Stimulated activated naive CD8-positive, alpha-beta T cell treated with anti-CD3 and anti-CD28 coated beads, Interleukin-15, Interleukin-2, amounts not matched to agents 100 U/mL and 50 U/mL, for 24 hours (primary cell): Measurements from ENCODE around the gene SRRM4.

ENCODE experiments used
- ATAC-seq: fragments of 150-1000 bp; cut with Tn5 transposase; one replicate; pipeline ENCODE4 v1.10.0; 2021
- DNase-seq: peaks from one replicate; pipeline ENCODE4 v3.0.0; 2021

Gene SRRM4

GRCh38 chr12:119169150-119169549 is 187.8 kb downstream of the SRRM4 start:
- no peak for DNase-seq
- ATAC-seq, result no peak

GRCh38 chr12:119171291-119171690 is 189.9 kb downstream of the SRRM4 start:
- DNase-seq, result no peak
- ATAC-seq, result no peak

- ATAC-seq, result no peak
- DNase-seq, result no peak
Observed at GRCh38 chr12:119171691-119172425, 190.5 kb downstream of the SRRM4 start.

- no peak for ATAC-seq
- DNase-seq, result no peak
Observed at GRCh38 chr12:119175081-119175480, 193.7 kb downstream of the SRRM4 start.

- ATAC-seq (no peak), DNase-seq (no peak)
Observed at GRCh38 chr12:119176267-119177055, 195.1 kb downstream of the SRRM4 start.

- ATAC-seq (no peak), DNase-seq (no peak)
Observed at GRCh38 chr12:119177056-119177325, 195.7 kb downstream of the SRRM4 start.

- DNase-seq (no peak), ATAC-seq (no peak)
Observed at GRCh38 chr12:119177724-119178380, 196.5 kb downstream of the SRRM4 start.

- ATAC-seq (no peak), DNase-seq (no peak)
Observed at GRCh38 chr12:119178544-119179334, 197.4 kb downstream of the SRRM4 start, which contains the start of gene HSPB8. Gene HSPB8 (plus strand): TSS chr12:119178931. CDS start chr12:119179313, 382 bp downstream.

GRCh38 chr12:119179335-119180021 is 198.1 kb downstream of the SRRM4 start:
- no peak for DNase-seq
- ATAC-seq, result no peak

- DNase-seq, result no peak
Observed at GRCh38 chr12:119180380-119181040, 199.2 kb downstream of the SRRM4 start.

GRCh38 chr12:119181202-119181601 is 199.9 kb downstream of the SRRM4 start:
- ATAC-seq (no peak), DNase-seq (no peak)

More at GRCh38 chr12:119180380-119181040, 199.2 kb downstream of the SRRM4 start:
- no peak for ATAC-seq

- no peak for DNase-seq
Observed at GRCh38 chr12:119181944-119182343, 200.6 kb downstream of the SRRM4 start.

GRCh38 chr12:119182701-119183493 is 201.6 kb downstream of the SRRM4 start:
- ATAC-seq (no peak), DNase-seq (no peak)

More at GRCh38 chr12:119181944-119182343, 200.6 kb downstream of the SRRM4 start:
- no peak for ATAC-seq

- DNase-seq (no peak), ATAC-seq (no peak)
Observed at GRCh38 chr12:119183942-119184695, 202.8 kb downstream of the SRRM4 start.

- DNase-seq, result no peak
- no peak for ATAC-seq
Observed at GRCh38 chr12:119195256-119195655, 213.9 kb downstream of the SRRM4 start.

- DNase-seq (no peak), ATAC-seq (no peak)
Observed at GRCh38 chr12:119198440-119198839, 217.1 kb downstream of the SRRM4 start.

- DNase-seq (no peak), ATAC-seq (no peak)
Observed at GRCh38 chr12:119200601-119201000, 219.3 kb downstream of the SRRM4 start.

GRCh38 chr12:119201789-119202543 is 220.6 kb downstream of the SRRM4 start:
- DNase-seq, result no peak

GRCh38 chr12:119202544-119202943 is 221.2 kb downstream of the SRRM4 start:
- DNase-seq (no peak), ATAC-seq (no peak)

More at GRCh38 chr12:119201789-119202543, 220.6 kb downstream of the SRRM4 start:
- ATAC-seq, result no peak
